ENCODE results near the gene USP26.

The USP26 gene

DNA sequence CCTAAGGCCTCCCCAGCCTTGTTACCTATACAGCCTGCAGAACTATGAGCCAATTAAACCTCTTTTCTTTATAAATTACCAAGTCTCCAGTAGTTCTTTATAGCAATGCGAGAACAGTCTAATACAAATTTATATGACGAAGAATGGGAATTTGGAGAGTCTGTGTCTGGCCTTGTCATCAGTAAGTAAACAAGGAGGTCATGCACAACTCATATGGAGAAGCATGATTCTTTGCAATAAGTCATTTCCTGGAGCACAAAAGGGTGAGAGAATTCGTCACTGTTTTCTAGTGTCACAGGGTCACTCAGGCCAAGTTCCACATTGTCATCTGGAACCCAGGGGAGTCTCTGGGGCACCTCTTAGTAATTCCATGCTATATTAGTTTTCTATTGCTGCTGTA, 89.5 kb downstream of the USP26 start:
- no CpG with 5 or more reads among the region's 3 CpGs for WGBS (ENCODE audit: extremely low coverage, insufficient coverage, low lambda C conversion rate)
- Histone ChIP-seq H3K27me3 (ENCODE audit: insufficient read depth, low read length, poor library complexity) (no peaks in the 10 kb centered on the region), H3K4me3 (ENCODE audit: low read length) (no peak overlapping the region), H2BK15ac (replicated peaks; ENCODE audit: low read depth) (no peak overlapping the region), H3K36me3 (ENCODE audit: control insufficient read depth, insufficient read depth, low read length) (no peaks in the 10 kb centered on the region), H2AK5ac (ENCODE audit: low read length) (no peak overlapping the region), H3K9ac (ENCODE audit: low read length) (no peak overlapping the region), H3K79me2 (ENCODE audit: control insufficient read depth, insufficient read depth, low read length) (no peaks in the 10 kb centered on the region), H4K8ac (ENCODE audit: low read depth, low read length) (no peak overlapping the region), H2BK5ac (ENCODE audit: low read length) (no peak overlapping the region), H2BK120ac (ENCODE audit: low read depth, low read length) (no peak overlapping the region), H3K4me2 (ENCODE audit: low read length) (no peak overlapping the region), H3K18ac (ENCODE audit: low read length) (no peak overlapping the region), H3K27ac (ENCODE audit: low read depth, low read length) (no peak overlapping the region), H3K79me1 (ENCODE audit: low read length) (no peaks in the 10 kb centered on the region), H4K5ac (ENCODE audit: low read length) (no peak overlapping the region), H3K56ac (ENCODE audit: low read length) (no peak overlapping the region), H3K23ac (ENCODE audit: low read length) (no peak overlapping the region), H3K4ac (ENCODE audit: low read depth, low read length) (no peak overlapping the region), H3K4me1 (ENCODE audit: control insufficient read depth, low read depth, low read length) (no peaks in the 10 kb centered on the region)
- DNase-seq, result no peak

DNA sequence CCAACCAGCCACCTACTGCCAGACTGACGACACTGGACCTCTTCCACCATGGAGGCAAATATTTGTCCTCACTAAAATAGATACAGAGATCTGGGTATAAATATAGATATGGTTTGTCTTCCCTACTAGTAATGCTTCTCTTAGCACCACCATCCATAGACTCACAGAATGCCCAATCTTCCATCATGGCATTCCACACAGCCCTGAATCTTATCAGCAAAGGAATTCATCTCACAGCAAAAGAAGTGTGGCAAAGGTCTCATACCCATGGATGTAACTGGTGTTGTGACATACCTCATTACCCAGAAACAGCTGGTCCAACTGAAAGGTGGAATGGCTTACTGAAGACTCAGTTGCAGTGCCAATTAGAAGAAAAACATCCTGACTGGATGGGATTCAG, 91.3 kb downstream of the USP26 start:
- no peaks in the 10 kb centered on the region for H3K27me3 ChIP-seq (ENCODE audit: insufficient read depth, low read length, poor library complexity)
- no peak overlapping the region for H3K4ac ChIP-seq (ENCODE audit: low read depth, low read length)
- H3K36me3 ChIP-seq (ENCODE audit: control insufficient read depth, insufficient read depth, low read length), result no peaks in the 10 kb centered on the region

DNA sequence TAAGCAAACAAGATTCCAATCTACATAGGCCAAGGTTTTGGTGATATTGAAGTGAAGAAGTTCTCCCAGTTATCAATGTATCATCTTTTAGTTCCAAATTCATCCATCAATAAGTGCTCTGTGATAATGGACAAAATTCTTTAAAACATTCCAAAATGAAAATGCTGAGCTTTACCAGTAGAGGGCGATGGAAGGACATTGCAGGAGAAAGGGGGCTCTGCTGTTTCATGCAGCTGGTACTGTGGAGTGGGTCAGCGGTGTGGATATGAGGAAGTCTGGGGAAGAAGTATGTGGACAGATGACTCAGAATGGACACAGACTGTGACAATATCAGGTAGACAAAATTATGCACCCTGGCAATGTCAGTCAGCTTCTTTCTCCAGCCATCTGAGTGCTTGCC, 91.9 kb downstream of the USP26 start:
- Histone ChIP-seq H4K8ac (ENCODE audit: low read depth, low read length) (no peak overlapping the region), H3K79me2 (ENCODE audit: control insufficient read depth, insufficient read depth, low read length) (no peaks in the 10 kb centered on the region), H4K5ac (ENCODE audit: low read length) (no peak overlapping the region), H2BK15ac (replicated peaks; ENCODE audit: low read depth) (no peak overlapping the region), H3K27ac (ENCODE audit: low read depth, low read length) (no peak overlapping the region), H3K79me1 (ENCODE audit: low read length) (no peaks in the 10 kb centered on the region), H2BK120ac (ENCODE audit: low read depth, low read length) (no peak overlapping the region), H3K27me3 (ENCODE audit: insufficient read depth, low read length, poor library complexity) (no peaks in the 10 kb centered on the region), H3K9ac (ENCODE audit: low read length) (no peak overlapping the region), H3K4me2 (ENCODE audit: low read length) (no peak overlapping the region), H3K4me3 (ENCODE audit: low read length) (no peak overlapping the region), H3K18ac (ENCODE audit: low read length) (no peak overlapping the region), H3K36me3 (ENCODE audit: control insufficient read depth, insufficient read depth, low read length) (no peaks in the 10 kb centered on the region), H3K23ac (ENCODE audit: low read length) (no peak overlapping the region), H3K56ac (ENCODE audit: low read length) (no peak overlapping the region), H2AK5ac (ENCODE audit: low read length) (no peak overlapping the region), H3K4me1 (ENCODE audit: control insufficient read depth, low read depth, low read length) (no peaks in the 10 kb centered on the region), H3K4ac (ENCODE audit: low read depth, low read length) (no peak overlapping the region), H2BK5ac (ENCODE audit: low read length) (no peak overlapping the region)
- DNase-seq, result peak; percentile 4
- no CpG with 5 or more reads among the region's 2 CpGs for WGBS (ENCODE audit: extremely low coverage, insufficient coverage, low lambda C conversion rate)

More for the DNA sequence above, 91.3 kb downstream of the USP26 start:
- no peak overlapping the region for H3K9ac ChIP-seq (ENCODE audit: low read length)
- H3K27ac ChIP-seq (ENCODE audit: low read depth, low read length), result no peak overlapping the region
- no peak overlapping the region for H3K4me2 ChIP-seq (ENCODE audit: low read length)
- H2BK120ac ChIP-seq (ENCODE audit: low read depth, low read length), result no peak overlapping the region
- H2BK15ac ChIP-seq (replicated peaks; ENCODE audit: low read depth), result no peak overlapping the region
- no peaks in the 10 kb centered on the region for H3K4me1 ChIP-seq (ENCODE audit: control insufficient read depth, low read depth, low read length)
- no peak overlapping the region for H3K18ac ChIP-seq (ENCODE audit: low read length)
- no peak overlapping the region for H4K8ac ChIP-seq (ENCODE audit: low read depth, low read length)
- H3K79me1 ChIP-seq (ENCODE audit: low read length), result no peaks in the 10 kb centered on the region
- no peak overlapping the region for H3K4me3 ChIP-seq (ENCODE audit: low read length)
- H4K5ac ChIP-seq (ENCODE audit: low read length), result no peak overlapping the region
- no CpG with 5 or more reads among the region's 1 CpG for WGBS (ENCODE audit: extremely low coverage, insufficient coverage, low lambda C conversion rate)
- H3K79me2 ChIP-seq (ENCODE audit: control insufficient read depth, insufficient read depth, low read length), result no peaks in the 10 kb centered on the region
- H2BK5ac ChIP-seq (ENCODE audit: low read length), result no peak overlapping the region
- H2AK5ac ChIP-seq (ENCODE audit: low read length), result no peak overlapping the region
- no peak overlapping the region for H3K56ac ChIP-seq (ENCODE audit: low read length)
- DNase-seq, result no peak
- H3K23ac ChIP-seq (ENCODE audit: low read length), result no peak overlapping the region

DNA sequence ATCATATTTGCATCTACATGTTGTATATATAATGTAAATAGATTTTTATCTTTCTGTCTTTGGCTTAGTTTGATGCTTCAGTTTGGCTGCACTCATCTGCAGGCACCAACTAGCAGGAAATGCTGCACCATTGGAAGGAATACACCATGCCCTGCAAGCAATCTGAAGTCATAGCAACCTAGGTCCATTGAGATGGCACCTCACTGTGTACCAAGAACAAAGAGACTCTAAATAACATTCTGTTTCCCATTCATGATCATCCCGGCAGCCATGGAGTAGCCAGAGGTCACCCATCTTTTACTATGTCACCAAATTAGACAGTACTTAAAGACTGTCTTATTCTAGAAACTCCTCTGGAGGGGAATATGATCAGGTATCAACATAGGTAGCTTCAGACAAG, 97.7 kb downstream of the USP26 start:
- Histone ChIP-seq H3K27ac (ENCODE audit: low read depth, low read length) (no peak overlapping the region), H3K23ac (ENCODE audit: low read length) (no peak overlapping the region), H3K9ac (ENCODE audit: low read length) (no peak overlapping the region), H3K4me2 (ENCODE audit: low read length) (no peak overlapping the region), H3K27me3 (ENCODE audit: insufficient read depth, low read length, poor library complexity) (no peaks in the 10 kb centered on the region), H2BK5ac (ENCODE audit: low read length) (no peak overlapping the region), H4K5ac (ENCODE audit: low read length) (no peak overlapping the region), H3K79me2 (ENCODE audit: control insufficient read depth, insufficient read depth, low read length) (no peaks in the 10 kb centered on the region), H3K4me1 (ENCODE audit: control insufficient read depth, low read depth, low read length) (no peaks in the 10 kb centered on the region), H3K56ac (ENCODE audit: low read length) (no peak overlapping the region), H3K4me3 (ENCODE audit: low read length) (no peak overlapping the region), H2BK15ac (replicated peaks; ENCODE audit: low read depth) (no peak overlapping the region), H3K18ac (ENCODE audit: low read length) (no peak overlapping the region), H3K36me3 (ENCODE audit: control insufficient read depth, insufficient read depth, low read length) (no peaks in the 10 kb centered on the region), H2BK120ac (ENCODE audit: low read depth, low read length) (no peak overlapping the region), H3K4ac (ENCODE audit: low read depth, low read length) (no peak overlapping the region), H3K79me1 (ENCODE audit: low read length) (no peaks in the 10 kb centered on the region), H4K8ac (ENCODE audit: low read depth, low read length) (no peak overlapping the region), H2AK5ac (ENCODE audit: low read length) (no peak overlapping the region)
- no peak for DNase-seq
- no CpG with 5 or more reads among the region's 1 CpG for WGBS (ENCODE audit: extremely low coverage, insufficient coverage, low lambda C conversion rate)

DNA sequence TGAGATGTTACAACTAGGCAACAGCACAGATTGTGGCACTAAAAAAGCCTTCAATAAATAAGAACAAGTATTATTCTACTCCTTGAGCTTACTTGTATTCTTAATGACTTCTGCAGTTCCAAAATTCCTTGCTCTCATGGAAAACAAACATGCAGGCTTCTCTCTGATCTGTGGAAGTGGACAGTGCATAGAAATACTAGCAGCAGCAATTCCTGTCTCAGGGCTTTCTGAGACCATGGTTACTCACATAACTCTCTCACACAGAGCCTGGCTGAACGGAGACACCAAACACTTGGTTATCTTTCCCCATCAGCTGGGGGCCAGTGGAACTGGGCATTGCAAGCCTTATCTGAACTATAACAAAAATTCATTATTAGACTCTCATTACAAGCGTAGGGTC, 106.1 kb downstream of the USP26 start:
- Histone ChIP-seq H3K9ac (ENCODE audit: low read length) (no peak overlapping the region), H3K4me3 (ENCODE audit: low read length) (no peak overlapping the region), H3K27ac (ENCODE audit: low read depth, low read length) (no peak overlapping the region), H3K4ac (ENCODE audit: low read depth, low read length) (no peak overlapping the region), H3K79me1 (ENCODE audit: low read length) (no peaks in the 10 kb centered on the region), H3K56ac (ENCODE audit: low read length) (no peak overlapping the region), H3K4me2 (ENCODE audit: low read length) (no peak overlapping the region), H4K5ac (ENCODE audit: low read length) (no peak overlapping the region), H3K79me2 (ENCODE audit: control insufficient read depth, insufficient read depth, low read length) (no peaks in the 10 kb centered on the region), H3K18ac (ENCODE audit: low read length) (no peak overlapping the region), H2AK5ac (ENCODE audit: low read length) (no peak overlapping the region), H3K23ac (ENCODE audit: low read length) (no peak overlapping the region), H2BK120ac (ENCODE audit: low read depth, low read length) (no peak overlapping the region), H3K27me3 (ENCODE audit: insufficient read depth, low read length, poor library complexity) (no peaks in the 10 kb centered on the region), H4K8ac (ENCODE audit: low read depth, low read length) (no peak overlapping the region), H2BK15ac (replicated peaks; ENCODE audit: low read depth) (no peak overlapping the region), H2BK5ac (ENCODE audit: low read length) (no peak overlapping the region), H3K36me3 (ENCODE audit: control insufficient read depth, insufficient read depth, low read length) (no peaks in the 10 kb centered on the region), H3K4me1 (ENCODE audit: control insufficient read depth, low read depth, low read length) (no peaks in the 10 kb centered on the region)
- DNase-seq, result no peak
- no CpG with 5 or more reads among the region's 2 CpGs for WGBS (ENCODE audit: extremely low coverage, insufficient coverage, low lambda C conversion rate)

DNA sequence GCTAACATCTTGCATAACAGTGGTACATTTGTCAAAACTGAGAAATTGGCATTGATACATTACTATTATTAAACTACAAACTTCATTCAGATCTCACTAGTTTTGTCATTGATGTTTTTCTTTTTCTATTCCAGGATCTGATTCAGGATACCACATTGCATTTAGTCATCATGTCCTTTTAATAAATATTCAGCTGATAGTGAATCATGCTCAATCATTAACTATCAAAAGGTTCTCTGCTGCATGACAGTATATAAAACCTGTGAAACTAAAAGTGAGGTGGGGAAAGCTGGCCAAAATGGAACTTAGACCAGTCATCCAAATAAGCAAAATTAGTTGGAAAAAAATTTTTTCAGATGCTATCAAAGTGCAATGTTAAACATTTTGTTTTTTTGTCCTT, 110.4 kb downstream of the USP26 start:
- H3K9ac ChIP-seq (ENCODE audit: low read length), result no peak overlapping the region
- no peak overlapping the region for H3K4me2 ChIP-seq (ENCODE audit: low read length)
- H3K79me1 ChIP-seq (ENCODE audit: low read length), result no peaks in the 10 kb centered on the region

More for the DNA sequence above, 110.4 kb downstream of the USP26 start:
- no peak for DNase-seq
- Histone ChIP-seq H2AK5ac (ENCODE audit: low read length) (no peak overlapping the region), H2BK120ac (ENCODE audit: low read depth, low read length) (no peak overlapping the region), H3K4me3 (ENCODE audit: low read length) (no peak overlapping the region), H3K23ac (ENCODE audit: low read length) (no peak overlapping the region), H3K27ac (ENCODE audit: low read depth, low read length) (no peak overlapping the region), H2BK5ac (ENCODE audit: low read length) (no peak overlapping the region), H3K56ac (ENCODE audit: low read length) (no peak overlapping the region), H3K4ac (ENCODE audit: low read depth, low read length) (no peak overlapping the region), H2BK15ac (replicated peaks; ENCODE audit: low read depth) (no peak overlapping the region), H4K5ac (ENCODE audit: low read length) (no peak overlapping the region), H3K79me2 (ENCODE audit: control insufficient read depth, insufficient read depth, low read length) (no peaks in the 10 kb centered on the region), H3K27me3 (ENCODE audit: insufficient read depth, low read length, poor library complexity) (no peaks in the 10 kb centered on the region), H3K18ac (ENCODE audit: low read length) (no peak overlapping the region), H3K36me3 (ENCODE audit: control insufficient read depth, insufficient read depth, low read length) (no peaks in the 10 kb centered on the region), H3K4me1 (ENCODE audit: control insufficient read depth, low read depth, low read length) (no peaks in the 10 kb centered on the region), H4K8ac (ENCODE audit: low read depth, low read length) (no peak overlapping the region)
